HG03097 (cell line): ENCODE measurements around the gene FARP1.
"Not testable (repeated sequence)": the region's sequence is repeated elsewhere in the genome, so short reads cannot be mapped to it uniquely, and the experiment has no call there.

ENCODE experiments used
- ATAC-seq: cut with Tn5 transposase; IDR thresholded peaks from one replicate; pipeline ENCODE4 v1.9.1; 2021; ENCODE audit not compliant: unreplicated experiment, low FRiP score

The FARP1 gene

DNA sequence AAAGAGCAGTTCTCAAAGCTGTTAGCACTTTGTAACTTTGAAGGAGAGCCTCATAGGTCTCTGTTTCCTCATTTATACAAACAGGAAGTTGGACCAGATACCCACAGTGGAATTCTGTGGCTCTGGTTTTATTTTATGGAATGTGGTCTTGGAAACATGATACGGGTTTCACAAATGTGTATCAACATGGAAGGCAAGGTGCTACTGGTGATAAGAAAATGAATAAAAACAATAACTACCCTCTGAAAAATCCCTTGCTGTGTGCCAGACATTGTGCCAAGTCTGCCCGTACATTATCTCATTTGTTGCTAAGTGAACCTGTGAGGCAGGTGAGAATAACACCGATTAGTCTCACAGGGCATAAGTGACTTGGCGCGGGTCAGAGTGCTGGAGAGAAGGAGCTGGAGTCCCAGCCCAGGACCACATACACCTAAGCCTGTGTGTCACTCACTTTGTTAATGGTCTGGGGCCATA lies 79.2 kb downstream of the FARP1 start:
- no peak for ATAC-seq

DNA sequence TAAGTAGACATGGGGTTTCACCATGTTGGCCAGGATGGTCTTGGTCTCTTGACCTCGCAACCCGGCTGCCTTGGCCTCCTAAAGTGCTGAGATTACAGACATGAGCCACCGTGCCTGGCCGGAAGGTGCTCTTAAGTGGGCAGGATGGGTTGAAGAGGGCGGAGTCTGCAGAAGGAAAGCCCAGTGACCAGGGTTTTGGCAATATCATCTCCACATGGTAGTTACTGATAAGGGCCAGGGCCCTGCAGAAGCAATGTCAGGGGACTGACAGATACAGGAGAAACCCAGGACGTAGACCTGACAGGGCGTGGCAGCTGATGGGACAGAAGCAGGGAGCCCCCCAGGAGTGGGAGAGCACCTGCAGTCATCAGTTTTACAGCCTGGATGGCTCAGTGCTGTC lies 79.9 kb downstream of the FARP1 start:
- no peak for ATAC-seq

DNA sequence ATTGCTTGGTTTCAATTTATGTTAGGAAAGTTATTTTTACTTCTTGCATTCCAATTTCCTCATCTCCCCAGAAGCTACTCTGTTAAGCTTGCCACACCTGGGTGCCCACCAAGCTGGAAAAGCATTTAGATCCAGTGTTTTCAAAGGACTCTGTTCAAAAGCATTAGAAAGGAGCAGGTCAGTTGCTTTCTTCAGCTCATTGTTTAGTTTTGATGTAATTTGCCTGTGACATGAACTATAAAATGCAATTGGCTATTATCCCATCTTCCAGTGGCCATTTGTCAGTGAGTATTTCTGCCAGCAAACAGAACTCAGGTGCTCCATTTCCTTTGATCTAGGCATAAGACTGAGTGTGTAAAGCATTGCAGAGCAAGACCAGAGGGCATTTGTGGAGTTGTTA lies 80.8 kb downstream of the FARP1 start:
- no peak for ATAC-seq

DNA sequence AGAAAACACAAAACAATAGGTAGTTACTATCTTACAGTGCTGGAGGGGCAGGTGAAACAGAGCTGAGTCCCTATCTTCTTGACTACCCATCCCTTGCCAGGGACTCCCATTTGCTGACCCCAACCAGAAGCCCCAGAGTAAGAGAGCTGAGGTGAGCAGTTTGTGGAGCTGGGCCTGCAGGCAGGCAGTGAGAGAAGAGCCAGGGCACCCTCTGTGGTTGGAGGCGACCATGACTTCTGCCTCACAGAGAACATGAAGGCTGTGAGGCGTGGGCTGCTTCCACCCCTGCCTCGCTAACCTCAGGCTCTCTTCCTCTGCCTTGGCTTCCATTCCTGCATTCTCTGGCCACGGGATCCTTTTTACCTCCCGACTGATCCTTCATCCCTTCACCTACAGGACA lies 81.7 kb downstream of the FARP1 start:
- no peak for ATAC-seq

DNA sequence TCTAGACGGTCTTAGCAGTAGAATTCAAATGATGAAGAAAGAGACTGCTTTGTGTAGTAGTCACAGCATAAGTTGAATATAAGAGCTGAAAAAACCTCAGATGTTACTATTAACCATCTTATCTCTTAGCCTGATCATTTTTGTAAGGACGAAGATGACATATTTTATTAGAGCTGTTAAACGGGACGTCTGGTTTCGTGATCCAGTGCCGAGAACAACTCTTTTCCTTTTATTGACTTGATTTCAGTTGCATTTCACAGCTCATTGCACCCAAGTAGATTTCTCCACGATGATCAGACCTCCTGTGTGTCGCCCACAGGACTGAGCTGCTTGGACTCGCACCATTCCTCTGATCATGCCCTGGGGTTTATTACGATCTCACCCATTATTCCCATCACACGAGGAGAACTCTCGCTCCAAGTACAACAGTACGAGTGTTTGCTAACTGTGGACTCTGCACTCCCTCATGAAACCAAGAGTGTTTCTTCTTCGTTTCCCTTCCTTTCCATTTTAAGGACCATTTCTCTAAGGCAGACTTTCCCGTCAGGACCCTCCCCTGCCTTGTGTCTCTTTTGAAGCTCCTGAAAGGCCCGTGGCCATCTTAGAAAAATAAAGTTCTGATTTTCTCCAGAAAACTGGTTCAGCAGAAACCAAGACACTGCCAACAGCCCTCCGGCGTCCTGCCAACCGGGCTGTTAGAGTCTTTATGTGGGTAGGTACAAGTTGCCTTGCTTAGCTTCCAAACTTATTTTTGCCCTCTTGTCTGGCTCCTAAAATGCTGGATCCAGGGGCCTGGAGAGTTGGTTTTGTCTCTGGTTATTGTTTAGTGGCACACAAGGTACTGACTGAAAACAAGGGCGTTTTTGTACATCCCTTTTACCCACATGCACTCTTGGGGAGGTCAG lies 82.4 kb downstream of the FARP1 start:
- no peak for ATAC-seq

DNA sequence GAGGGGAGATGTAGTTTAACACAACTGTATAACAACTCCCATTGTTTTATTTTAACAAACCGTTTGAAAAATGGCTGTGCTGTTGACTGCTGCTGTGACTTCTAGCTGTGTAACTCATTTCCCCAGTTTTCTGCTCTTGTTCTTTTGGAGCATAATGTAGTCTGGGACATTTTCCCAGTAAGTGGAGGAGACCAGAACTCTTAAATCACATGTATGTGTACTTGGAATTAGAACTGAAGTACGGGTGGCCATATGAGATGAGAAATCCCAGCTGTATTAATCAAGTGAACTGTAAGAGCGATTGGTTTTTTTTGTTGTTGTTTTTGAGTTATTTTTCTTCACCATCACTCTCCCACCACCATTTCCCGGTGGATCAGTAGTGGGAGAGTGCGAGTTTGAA lies 83.6 kb downstream of the FARP1 start:
- ATAC-seq, result no peak

DNA sequence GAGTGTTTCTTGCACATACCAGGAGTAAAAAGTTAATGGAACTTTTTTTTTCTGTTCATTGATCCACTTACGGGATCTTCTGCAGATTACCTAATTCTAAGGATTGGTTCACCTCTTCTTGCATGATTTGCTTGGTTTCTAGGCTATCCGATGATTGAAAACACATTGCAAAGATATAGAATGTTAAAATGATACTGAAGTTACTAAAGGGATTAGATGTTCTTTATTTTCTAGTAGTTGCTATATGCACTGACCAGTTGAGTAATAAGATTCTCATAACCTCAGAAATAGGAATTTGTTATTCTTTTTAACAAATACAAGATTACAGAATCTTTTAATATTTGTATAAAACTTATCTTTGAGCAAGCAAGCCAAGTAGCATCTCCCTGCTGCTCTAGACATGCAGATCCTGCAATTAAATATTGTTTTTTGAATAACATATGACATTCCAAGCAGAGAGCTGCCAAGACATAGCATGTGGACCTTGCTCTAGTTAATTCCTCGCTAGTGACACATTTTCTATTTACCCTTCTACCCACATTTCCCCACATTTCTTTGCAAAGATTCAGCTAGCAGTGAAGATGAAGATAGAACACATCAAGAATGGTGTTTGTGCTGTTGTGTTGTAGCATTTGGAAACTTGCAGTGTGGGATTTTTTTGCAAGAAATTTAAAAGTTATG lies 85.9 kb downstream of the FARP1 start:
- no peak for ATAC-seq

DNA sequence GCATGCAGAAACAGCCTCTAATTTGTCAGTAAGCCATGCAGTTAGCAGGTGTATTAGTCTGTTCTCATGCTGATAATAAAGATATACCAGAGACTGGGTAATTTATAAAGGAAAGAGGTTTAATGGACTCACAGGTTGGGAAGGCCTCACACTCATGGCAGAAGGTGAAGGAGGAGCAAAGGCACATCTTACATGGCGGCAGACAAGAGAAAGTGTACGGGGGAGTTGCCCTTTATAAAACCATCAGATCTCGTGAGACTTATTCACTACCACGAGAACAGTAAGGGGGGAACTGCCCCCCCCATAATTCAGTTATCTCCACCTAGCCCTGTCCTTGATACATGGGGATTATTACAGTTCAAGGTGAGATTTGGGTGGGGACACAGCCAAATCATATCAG lies 87.9 kb downstream of the FARP1 start:
- not testable (repeated sequence) for ATAC-seq

DNA sequence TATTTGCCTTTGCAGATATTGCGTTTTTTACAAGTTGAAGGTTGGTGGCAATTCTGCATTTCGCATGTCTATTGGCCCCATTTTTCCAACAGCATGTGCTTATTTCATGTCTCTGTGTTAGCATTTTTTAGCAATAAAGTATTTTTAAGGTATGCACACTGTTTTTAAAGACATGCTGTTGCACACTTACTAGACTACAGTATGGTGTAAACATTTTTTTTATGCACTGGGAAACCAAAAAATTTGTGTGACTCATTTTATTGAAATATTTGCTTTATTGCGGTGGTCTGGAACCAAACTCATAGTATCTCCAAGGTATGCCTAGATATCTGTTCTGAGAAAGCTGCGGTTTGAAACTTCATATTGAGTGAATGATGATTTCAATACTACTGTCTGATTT lies 89.6 kb downstream of the FARP1 start:
- no peak for ATAC-seq

DNA sequence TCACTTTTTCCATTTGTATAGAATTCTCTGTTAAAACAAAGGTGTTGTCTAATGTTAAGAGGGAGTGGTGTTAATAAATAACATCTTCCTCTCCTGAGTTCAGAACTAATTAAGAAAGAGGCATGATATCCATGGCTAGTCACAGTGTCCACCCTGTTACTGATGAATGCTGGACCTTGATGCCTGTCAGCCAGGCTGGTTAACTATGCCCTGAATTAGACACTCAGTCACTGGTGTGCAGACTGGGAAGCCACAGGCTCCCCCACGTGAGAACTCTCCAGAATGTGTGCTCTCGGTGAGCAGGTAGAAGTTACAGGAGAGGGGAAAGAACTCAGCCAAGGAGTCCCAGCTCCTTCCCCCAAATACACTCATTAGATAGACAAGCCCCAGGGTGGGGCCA lies 90.2 kb downstream of the FARP1 start:
- ATAC-seq, result no peak

DNA sequence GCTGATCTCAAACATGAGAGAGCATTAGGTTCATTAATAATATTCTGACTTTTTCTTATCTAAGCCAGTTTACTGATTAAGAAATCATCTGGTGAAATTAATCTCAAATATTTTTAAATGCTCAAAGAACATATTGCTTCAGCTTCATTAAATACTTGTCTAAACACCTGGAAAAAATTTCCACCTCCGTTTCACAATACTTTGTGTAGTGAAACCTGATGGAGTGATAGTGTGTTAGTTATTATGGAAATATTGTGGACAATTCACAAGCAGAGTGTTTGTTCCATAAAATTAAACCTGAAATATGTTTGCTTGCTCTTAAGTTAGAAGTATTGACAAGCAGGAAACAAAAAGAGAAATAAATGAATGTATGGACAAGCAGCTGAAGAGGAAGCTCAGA lies 91.5 kb downstream of the FARP1 start:
- no peak for ATAC-seq

DNA sequence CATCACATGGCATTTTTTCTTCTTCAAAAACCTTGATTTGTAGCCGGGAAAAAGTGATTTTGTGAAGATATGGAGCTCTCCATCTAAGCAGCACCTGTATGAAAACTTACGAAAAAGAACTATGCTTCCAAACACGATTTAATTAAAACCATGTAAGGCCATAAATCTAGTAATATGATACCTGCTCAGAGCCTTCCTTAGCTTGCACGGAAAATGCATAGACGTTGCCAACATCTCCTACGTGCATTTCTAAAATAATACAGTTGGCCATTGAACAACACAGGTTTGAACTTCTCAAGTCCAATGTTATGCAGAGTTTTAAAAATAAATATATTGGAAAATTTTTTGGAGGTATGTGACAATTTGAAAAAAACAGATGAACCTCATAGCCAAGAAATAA lies 93.3 kb downstream of the FARP1 start:
- no peak for ATAC-seq

DNA sequence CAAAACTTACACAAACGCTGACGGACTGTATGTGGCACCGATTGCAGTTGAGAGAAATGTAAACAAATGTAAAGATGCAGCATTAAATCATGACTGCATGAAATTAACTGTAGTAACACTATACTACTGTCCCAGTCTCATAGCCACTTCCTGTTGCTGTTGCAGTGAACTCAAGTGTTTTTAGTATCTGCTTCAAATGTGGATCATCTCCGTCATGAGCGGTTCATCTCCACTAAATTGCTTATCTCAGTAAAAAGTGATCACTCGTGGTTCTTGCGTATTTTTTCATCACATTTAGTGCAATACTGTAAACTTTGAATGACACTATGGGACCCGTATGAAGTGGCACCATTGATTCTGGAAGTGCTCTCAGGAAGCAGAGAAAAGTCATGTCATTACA lies 94.4 kb downstream of the FARP1 start:
- no peak for ATAC-seq

DNA sequence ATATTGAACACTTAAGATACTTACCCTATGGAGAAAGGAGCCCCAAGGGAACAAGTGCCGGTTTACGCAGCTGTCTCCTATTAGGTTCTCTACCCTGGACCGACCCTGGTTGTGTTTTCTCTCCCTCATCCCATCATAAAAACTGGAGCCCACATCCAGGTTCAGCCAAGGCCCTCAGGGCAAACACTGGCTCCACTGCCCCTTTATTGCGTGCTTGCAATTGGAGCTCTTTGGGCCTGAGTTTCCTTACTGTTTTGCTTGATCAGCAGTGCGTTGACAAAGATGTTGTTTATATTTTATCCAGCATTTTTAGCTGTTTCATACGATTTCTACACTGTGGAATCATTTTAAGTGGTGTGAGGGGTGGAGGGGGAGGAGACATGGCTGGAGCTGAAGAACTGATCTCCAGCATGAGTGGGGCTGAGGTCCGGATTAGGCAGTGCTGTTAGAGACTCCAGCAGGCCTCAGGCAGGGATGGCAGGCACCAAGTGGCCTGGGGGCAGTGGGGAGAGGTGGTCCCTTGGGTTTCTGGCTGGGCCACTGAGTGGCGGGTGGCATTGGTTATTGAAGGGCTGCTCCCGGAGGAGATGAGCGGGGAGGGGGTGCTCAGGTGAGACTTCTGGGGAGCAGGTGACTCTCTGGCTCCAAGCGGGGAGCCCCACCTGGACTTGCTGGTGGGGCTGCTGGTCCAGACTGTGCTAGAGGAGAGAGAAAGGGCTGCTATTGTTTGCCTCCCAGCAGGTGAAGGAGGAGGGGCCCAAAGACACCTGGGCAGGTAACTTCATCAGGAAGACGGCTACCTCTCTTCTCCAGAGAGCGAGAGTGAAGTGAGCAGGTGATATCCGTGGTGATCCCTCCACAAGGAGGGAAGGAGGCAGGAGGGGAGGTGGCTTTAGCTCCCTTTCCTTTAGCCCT lies 96.5 kb downstream of the FARP1 start:
- ATAC-seq, result no peak

DNA sequence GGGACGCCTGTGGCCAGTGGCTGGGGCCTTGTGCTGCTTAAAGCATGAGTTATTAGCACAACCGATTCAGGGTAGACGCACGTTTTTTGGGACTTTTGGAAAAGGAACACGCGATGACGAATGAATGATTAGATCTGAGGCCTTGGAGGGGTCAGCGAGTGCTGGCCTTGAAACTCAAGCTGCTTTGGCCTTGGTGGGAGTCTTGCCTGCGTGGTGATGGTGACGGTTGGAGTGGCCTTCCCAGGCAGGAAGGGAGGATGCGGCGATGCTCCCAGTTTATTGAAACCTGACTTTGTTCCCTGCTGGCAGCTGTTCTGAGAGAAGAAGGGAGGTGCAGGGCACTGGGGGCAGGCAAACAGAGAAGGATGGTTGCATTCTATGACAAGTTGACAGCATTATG lies 97.2 kb downstream of the FARP1 start:
- no peak for ATAC-seq

DNA sequence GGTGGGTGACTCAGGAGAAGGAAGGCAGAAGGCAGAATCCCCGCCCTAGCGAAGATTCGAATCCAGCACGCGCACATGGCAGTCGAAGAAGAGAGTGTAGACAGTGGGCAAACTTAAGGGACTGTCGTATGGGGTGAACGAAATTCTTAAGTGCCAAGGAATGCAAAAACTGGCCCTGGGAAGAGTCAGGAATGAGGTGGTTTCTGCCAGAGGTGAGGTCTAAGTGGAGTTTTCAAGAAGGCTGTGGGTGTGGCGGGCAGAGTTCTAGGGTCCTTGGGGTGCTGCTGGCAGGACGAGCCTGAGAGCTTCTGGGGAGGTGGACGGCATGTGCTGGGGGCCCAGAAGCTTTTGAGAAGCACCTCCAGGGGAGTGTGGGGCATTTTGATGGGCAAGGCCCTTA lies 98.1 kb downstream of the FARP1 start:
- no peak for ATAC-seq

DNA sequence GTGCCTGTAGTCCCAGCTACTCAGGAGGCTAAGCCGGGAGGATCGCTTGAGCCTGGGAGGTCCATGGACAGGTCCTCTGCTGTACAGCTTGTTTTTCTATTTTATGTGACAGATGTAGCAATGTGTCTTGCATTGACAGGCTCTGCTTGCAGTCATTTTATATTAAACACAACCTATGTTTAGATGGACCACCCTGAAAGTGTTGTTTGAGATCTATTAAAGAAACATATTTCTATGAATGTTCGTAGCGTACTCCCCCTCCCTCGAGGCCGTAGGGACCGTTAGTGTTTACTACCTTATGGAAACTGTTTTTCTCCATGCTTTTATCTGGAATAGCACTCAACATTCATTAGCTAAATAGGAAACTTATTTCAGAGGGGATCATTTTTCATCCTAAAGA lies 99.1 kb downstream of the FARP1 start:
- no peak for ATAC-seq

DNA sequence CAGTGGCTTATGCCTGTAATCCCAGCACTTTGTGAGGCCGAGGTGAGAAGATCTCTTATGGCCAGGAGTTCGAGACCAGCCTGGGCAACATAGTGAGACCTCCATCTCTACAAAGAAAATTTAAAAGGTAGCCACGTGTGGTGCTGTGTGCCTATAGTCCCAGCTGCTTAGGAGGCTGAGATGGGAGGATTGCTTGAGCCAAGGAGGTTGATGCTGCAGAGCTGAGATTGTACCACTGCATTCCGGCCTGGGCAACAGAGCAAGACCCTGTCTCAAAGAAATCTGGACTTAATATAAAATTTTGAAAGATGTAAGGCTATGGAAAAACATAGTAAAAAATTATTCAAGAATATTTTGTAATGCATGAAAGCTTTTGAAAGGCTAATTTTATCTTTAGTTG lies 99.5 kb downstream of the FARP1 start:
- ATAC-seq, result no peak

DNA sequence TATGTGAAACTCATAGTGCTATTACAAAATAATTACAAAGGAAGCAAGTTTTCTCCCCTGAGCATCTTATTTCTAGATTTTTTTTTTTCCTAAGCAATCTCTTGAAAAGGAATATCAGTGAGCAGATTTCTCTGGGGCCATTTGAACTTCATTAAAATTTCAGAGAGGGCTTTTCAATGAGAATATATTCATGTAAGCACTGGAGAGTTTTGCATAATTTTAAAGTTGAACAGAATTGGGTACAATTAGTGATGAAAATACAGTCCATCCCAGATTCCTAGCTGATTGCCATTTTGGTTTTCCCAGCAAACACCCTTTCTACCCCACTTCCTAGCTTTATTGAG lies 101.0 kb downstream of the FARP1 start:
- ATAC-seq, result no peak

DNA sequence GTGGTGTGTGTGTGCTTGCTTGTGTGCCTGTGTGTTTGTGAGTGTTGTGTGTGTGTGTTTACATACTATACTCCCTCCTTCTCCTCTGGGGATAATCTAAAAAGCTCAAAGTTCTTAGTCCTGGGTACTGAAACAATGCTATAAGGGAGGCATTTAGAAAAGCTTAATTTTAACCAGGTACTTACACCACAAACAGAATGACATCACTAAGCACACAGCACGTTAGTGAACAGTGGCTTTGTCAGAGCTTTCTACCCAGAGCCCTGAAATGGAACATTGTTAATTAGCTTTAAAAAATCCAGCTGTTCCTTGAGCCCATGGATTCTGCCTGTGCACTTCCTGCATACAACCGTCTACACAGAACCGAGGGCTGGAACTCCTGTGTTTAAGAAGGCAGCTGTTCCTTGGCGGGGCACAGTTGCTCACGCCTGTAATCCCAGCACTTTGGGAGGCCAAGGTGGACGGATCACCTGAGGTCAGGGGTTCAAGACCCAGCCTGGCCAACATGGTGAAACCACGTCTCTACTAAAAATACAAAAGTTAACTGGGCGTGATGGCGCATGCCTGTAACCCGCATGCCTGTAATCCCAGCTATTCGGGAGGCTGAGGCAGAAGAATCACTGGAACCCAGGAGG lies 103.8 kb downstream of the FARP1 start:
- no peak for ATAC-seq

DNA sequence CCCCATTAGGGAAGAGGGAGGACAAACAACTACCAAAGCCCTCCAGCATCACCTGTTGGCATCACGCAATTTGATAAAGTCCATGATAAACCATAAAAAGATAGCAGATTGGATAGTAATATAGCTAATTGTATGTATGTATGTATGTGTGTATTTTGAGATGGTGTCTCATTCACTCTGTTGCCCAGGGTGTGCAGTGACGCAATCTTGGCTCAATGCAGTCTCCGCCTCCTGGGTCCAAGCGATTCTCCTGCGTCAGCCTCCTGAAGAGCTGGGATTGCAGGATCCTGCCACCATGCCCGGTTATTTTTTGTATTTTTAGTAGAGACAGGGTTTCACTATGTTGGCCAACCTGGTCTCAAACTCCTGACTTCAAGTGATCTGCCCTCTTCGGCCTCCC lies 108.8 kb downstream of the FARP1 start:
- ATAC-seq, result no peak
